HepG2 (cell line): ENCODE data around the gene TMEM44. TPM values are rescaled to one million over a fixed set of nuclear protein-coding genes. Genes with fewer than 3 reads are reported as not detected.

Experiments used
- ATAC-seq: fragments of 200-7000 bp; cut with Tn5 transposase; 3 replicates; pipeline ENCODE4 v1.9.1; 2020; ENCODE audit warnings: mild to moderate bottlenecking, moderate library complexity
- BruUV-seq: library from RNA; stranded (reverse); fragments of 400-500 nt; replicated peaks from 2 replicates; lab custom pipeline; 2021; lab: Mats Ljungman, UMichigan
- CTCF ChIA-PET: fragments of 300-600 bp; formaldehyde crosslinking; extraction: SDS; loops from one replicate; lab custom pipeline; 2021; ENCODE audit warnings: low total read pairs, inconsistent platforms, low intra/inter-chr PET ratio; lab: Yijun Ruan, JAX
- POLR2A ChIA-PET: fragments of 350-600 bp; sonication (Branson Sonifier 250); formaldehyde crosslinking; loops from one replicate; lab custom pipeline; 2020; ENCODE audit warnings: antibody characterized with exemption, inconsistent platforms; lab: Yijun Ruan, JAX
- DNase-seq: peaks from one replicate; pipeline ENCODE4 v3.0.0-alpha.2; 2015; ENCODE audit warnings: low spot score
- FAIRE-seq: peaks from 3 replicates; lab custom pipeline; 2011; peaks lifted over from hg19 to GRCh38; lab: Jason Lieb, UNC
- H2AFZ ChIP-seq: one replicate; pipeline ENCODE4 v1.6.1; 2011; ENCODE audit warnings: low read length, inconsistent platforms
- H3K27ac ChIP-seq: fragments of 300-600 bp; 3 replicates; pipeline ENCODE4 v1.8.0; 2011; ENCODE audit warnings: mixed run types, mild to moderate bottlenecking, mixed read lengths, low read length, inconsistent platforms; ENCODE audit not compliant: insufficient read depth; ENCODE audit errors: extremely low read length
- H3K27me3 ChIP-seq, 2 experiments: fragments of 200-600 bp in 1 of 2; 2 replicates in 1 of 2; 3 replicates in 1 of 2; pipeline versions ENCODE4 v1.6.0 to v1.8.0; 2011; ENCODE audit warnings: low read length in 2 of 2, mild to moderate bottlenecking in 2 of 2, moderate library complexity in 2 of 2, inconsistent platforms in 1 of 2; ENCODE audit not compliant: insufficient read depth in 2 of 2, control insufficient read depth in 1 of 2
- H3K36me3 ChIP-seq, 2 experiments: fragments of 200-600 bp in 1 of 2; replicated peaks in 1 of 2; 2 replicates in 1 of 2; 3 replicates in 1 of 2; pipeline versions ENCODE4 v1.5.1 to v1.8.0; 2011; ENCODE audit warnings: low read length in 2 of 2, inconsistent platforms in 1 of 2; ENCODE audit not compliant: insufficient read depth in 2 of 2, control insufficient read depth in 1 of 2
- H3K4me1 ChIP-seq: 2 replicates; pipeline ENCODE4 v1.5.1; 2012; ENCODE audit warnings: low read length, inconsistent platforms; ENCODE audit not compliant: insufficient read depth
- H3K4me2 ChIP-seq: 2 replicates; pipeline ENCODE4 v1.6.0; 2011; ENCODE audit warnings: low read depth, low read length, inconsistent platforms
- H3K4me3 ChIP-seq, 3 experiments: fragments of 200-600 bp in 1 of 3; sonication (generic), shearing (Covaris generic) in 1 of 3; replicated peaks in 1 of 3; 2 replicates each; pipeline ENCODE4 v1.5.1; 2011 to 2016; ENCODE audit warnings: low read length in 3 of 3, inconsistent platforms in 2 of 3, low read depth in 2 of 3, mild to moderate bottlenecking in 2 of 3, control low read depth in 1 of 3, mixed read lengths in 1 of 3; ENCODE audit not compliant: insufficient read depth in 1 of 3
- H3K79me2 ChIP-seq: one replicate; pipeline ENCODE4 v1.6.1; 2011; ENCODE audit warnings: low read length, inconsistent platforms; ENCODE audit not compliant: insufficient read depth
- H3K9ac ChIP-seq: 2 replicates; pipeline ENCODE4 v1.6.0; 2011; ENCODE audit warnings: mild to moderate bottlenecking, low read depth, low read length, inconsistent platforms; ENCODE audit not compliant: insufficient read depth
- H3K9me3 ChIP-seq: 2 replicates; pipeline ENCODE4 v1.5.1; 2012; ENCODE audit warnings: mild to moderate bottlenecking, low read length
- H4K20me1 ChIP-seq: 2 replicates; pipeline ENCODE4 v1.6.0; 2011; ENCODE audit warnings: inconsistent platforms, mild to moderate bottlenecking, low read length, moderate library complexity; ENCODE audit not compliant: insufficient read depth
- KDM5A ChIP-seq: fragments of 200-600 bp; sonication (generic); IDR thresholded peaks from 2 replicates; pipeline ENCODE4 v1.7.0; 2018; ENCODE audit warnings: antibody characterized with exemption, mild to moderate bottlenecking, low read length, borderline replicate concordance
- MAFF ChIP-seq: IDR thresholded peaks from 2 replicates; pipeline ENCODE4 v1.6.1; 2011; ENCODE audit warnings: low read depth, low read length, improper control_type of control experiment
- MAFK ChIP-seq, 2 experiments: IDR thresholded peaks in 1 of 2; conservative IDR thresholded peaks in 1 of 2; 2 replicates each; pipeline ENCODE4 v1.6.1; 2011; ENCODE audit warnings: improper control_type of control experiment in 2 of 2, low read length in 2 of 2
- MBD4 ChIP-seq: IDR thresholded peaks from 2 replicates; pipeline ENCODE4 v1.6.1; 2012; ENCODE audit warnings: low read length, inconsistent platforms, borderline replicate concordance
- NFE2L2 ChIP-seq: fragments of 150-350 bp; IDR thresholded peaks from 2 replicates; pipeline ENCODE4 v1.6.1; 2014; ENCODE audit warnings: low read length
- NFKBIZ ChIP-seq: IDR thresholded peaks from 2 replicates; pipeline ENCODE4 v1.6.1; 2018; ENCODE audit warnings: missing genetic modification reagents, missing compliant biosample characterization
- PHF8 ChIP-seq: sonication (generic); formaldehyde crosslinking; IDR thresholded peaks from 2 replicates; pipeline ENCODE4 v1.5.0; 2020; ENCODE audit warnings: missing genetic modification reagents
- PLRG1 ChIP-seq: fragments of 450-650 bp; conservative IDR thresholded peaks from 2 replicates; pipeline ENCODE4 v1.6.1; 2016
- SIX4 ChIP-seq: sonication (generic); formaldehyde crosslinking; IDR thresholded peaks from 2 replicates; pipeline ENCODE4 v1.4.0; 2020; ENCODE audit warnings: missing genetic modification reagents
- THAP11 ChIP-seq: IDR thresholded peaks from 2 replicates; pipeline ENCODE4 v1.6.1; 2016; ENCODE audit warnings: missing biosample characterization, missing genetic modification reagents
- TOPORS ChIP-seq: sonication (generic); formaldehyde crosslinking; IDR thresholded peaks from 2 replicates; pipeline ENCODE4 v1.8.0; 2023; ENCODE audit warnings: mild to moderate bottlenecking, missing genetic modification reagents
- TP53 ChIP-seq: sonication (generic); formaldehyde crosslinking; conservative IDR thresholded peaks from 2 replicates; pipeline ENCODE4 v1.4.0; 2020; ENCODE audit warnings: missing genetic modification reagents
- ZBTB7A ChIP-seq: sonication (generic); formaldehyde crosslinking; IDR thresholded peaks from 2 replicates; pipeline ENCODE4 v1.8.0; 2022; ENCODE audit warnings: mild to moderate bottlenecking, missing genetic modification reagents
- ZNF33B ChIP-seq: sonication (generic); formaldehyde crosslinking; IDR thresholded peaks from 2 replicates; pipeline ENCODE4 v1.5.1; 2020; ENCODE audit warnings: mild to moderate bottlenecking, missing genetic modification reagents
- ZNF441 ChIP-seq: sonication (generic); formaldehyde crosslinking; IDR thresholded peaks from 2 replicates; pipeline ENCODE4 v1.7.0; 2021; ENCODE audit warnings: missing genetic modification reagents, borderline replicate concordance
- ZNF597 ChIP-seq: sonication (generic); formaldehyde crosslinking; IDR thresholded peaks from 2 replicates; pipeline ENCODE4 v1.5.0; 2020; ENCODE audit warnings: missing genetic modification reagents
- ZNF644 ChIP-seq: IDR thresholded peaks from 2 replicates; pipeline ENCODE4 v1.6.1; 2016; ENCODE audit warnings: low read depth
- WGBS: methylation state at CpG from one replicate; pipeline ENCODE4 v1.1.6; 2017; ENCODE audit warnings: low lambda C conversion rate; 5-methylcytosine and 5-hydroxymethylcytosine counted together
- in situ Hi-C: cut with HindIII; loops from 2 replicates; pipeline ENCODE4 v1.10.0; 2017; ENCODE audit warnings: low pct_unique_long_range_greater_than_20kb; ENCODE audit not compliant: extremely low pct_ligation_motif_present
- intact Hi-C: fragments of 100-400 bp; cut with micrococcal nuclease; formaldehyde crosslinking; loops from one replicate; pipeline ENCODE4 v1.10.0; 2022; ENCODE audit not compliant: unreplicated experiment
- polyA plus RNA-seq, 8 experiments: library from polyadenylated mRNA; depleted of rRNA in 3 of 8; stranded (reverse) in 7 of 8; unstranded in 1 of 8; fragments of >200 nt; fragmentation: Illumina TruSeq in 4 of 8; extraction: Trizol in 4 of 8; gene quantifications; 2 replicates each; pipeline versions ENCODE4 v1.2.1 to v1.2.3, GENCODE V29; 2011 to 2016; ENCODE audit warnings: low read depth in 4 of 8, missing spikeins in 1 of 8, mixed read lengths in 1 of 8; ENCODE audit not compliant: insufficient read depth in 1 of 8
- total RNA-seq, 5 experiments: library from RNA; depleted of rRNA; stranded (reverse); fragments of >200 nt; fragmentation: Illumina TruSeq; extraction: Trizol; gene quantifications; 2 replicates each; pipeline ENCODE4 v1.2.3, GENCODE V29; 2016; ENCODE audit warnings: low read depth in 1 of 5

TMEM44 gene
- total and polyA plus RNA-seq, 2 of the 13 experiments (the other 11 are each of a cell fraction or from before 2014, with no cell fraction given): 7.3 to 13.8 TPM

GRCh38 chr3:194554473-194555123 lies 78.6 kb downstream of the TMEM44 start (continued):
- no peak for TF ChIP-seq PLRG1
- TF ChIP-seq ZNF644: 0 out of 2 replicates have a peak, but pooled peaks have one; percentile 33

DNA sequence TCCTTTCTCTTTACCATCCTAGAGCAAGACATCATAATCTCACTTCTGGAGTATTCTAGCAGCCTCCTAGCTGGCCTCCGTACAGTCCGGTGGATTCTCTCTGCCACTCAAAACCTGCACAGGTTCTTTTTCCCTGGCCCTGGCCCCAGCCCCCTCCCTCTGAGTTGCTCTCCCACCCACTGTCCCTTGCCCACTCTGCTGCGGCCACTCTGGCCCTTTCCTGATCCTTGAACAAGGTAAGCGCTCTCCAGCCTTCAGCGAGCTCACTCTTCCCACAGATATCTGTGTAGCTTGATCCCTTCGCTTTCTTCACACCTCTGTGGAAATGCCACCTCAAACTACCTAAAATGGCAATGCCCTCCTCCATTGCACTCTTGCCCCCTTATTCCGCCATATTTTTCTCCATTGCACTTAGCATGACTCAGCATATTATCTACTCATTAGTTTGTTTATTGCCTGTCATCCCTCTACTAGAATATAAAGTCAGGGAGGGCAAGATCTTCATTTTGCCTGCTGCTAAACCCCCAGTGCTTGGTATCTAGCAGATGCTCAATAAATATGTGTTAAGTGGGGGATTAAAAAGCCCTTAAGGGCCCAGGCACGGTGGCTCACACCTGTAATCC lies 80.8 kb downstream of the TMEM44 start:
- no peak overlapping the region for H3K27ac ChIP-seq
- H2AFZ ChIP-seq: no peak overlapping the region
- CTCF ChIA-PET: no interaction called here
- H3K27me3 ChIP-seq: no peaks in the 10 kb centered on the region
- POLR2A ChIA-PET: no interaction called here
- no peaks in the 10 kb centered on the region for H3K9me3 ChIP-seq
- BruUV-seq: no TSS peak
- intact Hi-C loops: no loop called here
- no peak overlapping the region for H3K9ac ChIP-seq
- H3K79me2 ChIP-seq: no peaks in the 10 kb centered on the region
- no peaks in the 10 kb centered on the region for H4K20me1 ChIP-seq
- 81% methylated on average over 8 of the region's 8 CpGs for WGBS
- H3K4me2 ChIP-seq: no peak overlapping the region
- FAIRE-seq: no peak
- in situ Hi-C loops: no loop called here
- no peak for ATAC-seq
- no peak overlapping the region for H3K4me3 ChIP-seq
- no peaks in the 10 kb centered on the region for H3K36me3 ChIP-seq
- H3K4me1 ChIP-seq: peaks cover 50% of the 10 kb centered on the region
- peak; percentile 92 for TF ChIP-seq NFE2L2
- TF ChIP-seq MAFF: peak; percentile 86
- TF ChIP-seq NFKBIZ (CRISPR knock-in tag): no peak
- peak; percentile 88 to 92 for TF ChIP-seq MAFK (conservative IDR thresholded peaks at IDR 0.05 in 1 of 2, IDR thresholded peaks at IDR 0.05 in 1 of 2; ENCODE audit: low read length in 2 of 2)
- no peak for DNase-seq

- ATAC-seq (no peak), FAIRE-seq (no peak), DNase-seq (no peak)
- H3K36me3 ChIP-seq: no peaks in the 10 kb centered on the region
- intact Hi-C loops (no loop called here), in situ Hi-C loops (no loop called here)
- CTCF ChIA-PET: no interaction called here
- POLR2A ChIA-PET: no interaction called here
- H3K4me2 ChIP-seq: no peak overlapping the region
- 76% methylated on average over 9 of the region's 9 CpGs for WGBS
- H3K9ac ChIP-seq: no peak overlapping the region
- no peak overlapping the region for H3K27ac ChIP-seq
- no peaks in the 10 kb centered on the region for H3K27me3 ChIP-seq
- no peak overlapping the region for H3K4me3 ChIP-seq
- H3K79me2 ChIP-seq: no peaks in the 10 kb centered on the region
- peaks cover 29% of the 10 kb centered on the region for H3K4me1 ChIP-seq
- no peaks in the 10 kb centered on the region for H4K20me1 ChIP-seq
- no peak overlapping the region for H2AFZ ChIP-seq
- H3K9me3 ChIP-seq: no peaks in the 10 kb centered on the region
- no TSS peak for BruUV-seq
- no peak for TF ChIP-seq SIX4 (CRISPR knock-in tag)
- no peak for TF ChIP-seq ZNF597 (CRISPR knock-in tag)
- no peak for TF ChIP-seq ZNF33B (CRISPR knock-in tag)
- no peak for TF ChIP-seq TOPORS
- TF ChIP-seq ZBTB7A: no peak
- TF ChIP-seq THAP11: no peak
- TF ChIP-seq ZNF441 (CRISPR knock-in tag): no peak
- TF ChIP-seq PHF8 (CRISPR knock-in tag): no peak
- no peak for TF ChIP-seq TP53
- no peak for TF ChIP-seq MBD4
- TF ChIP-seq KDM5A: no peak
Observed at GRCh38 chr3:194549853-194550252, 83.4 kb downstream of the TMEM44 start.
